Retinal pigment epithelial cell (primary cell): ENCODE results near the gene GSDMA.

Source experiments
- DNase-seq: peaks from one replicate; pipeline ENCODE4 v3.0.0-alpha.2; 2010; ENCODE audit warnings: low read depth
- H3K4me3 ChIP-seq: 2 replicates; pipeline ENCODE4 v1.5.1; 2011; ENCODE audit warnings: mild to moderate bottlenecking, low read length, control low read depth, moderate library complexity
- TF ChIP-seq, protein P1 (sequence below): conservative IDR thresholded peaks from 2 replicates; pipeline ENCODE4 v1.5.1; 2011; ENCODE audit warnings: low read depth, low read length, control low read depth, inconsistent platforms

GSDMA gene

DNA sequence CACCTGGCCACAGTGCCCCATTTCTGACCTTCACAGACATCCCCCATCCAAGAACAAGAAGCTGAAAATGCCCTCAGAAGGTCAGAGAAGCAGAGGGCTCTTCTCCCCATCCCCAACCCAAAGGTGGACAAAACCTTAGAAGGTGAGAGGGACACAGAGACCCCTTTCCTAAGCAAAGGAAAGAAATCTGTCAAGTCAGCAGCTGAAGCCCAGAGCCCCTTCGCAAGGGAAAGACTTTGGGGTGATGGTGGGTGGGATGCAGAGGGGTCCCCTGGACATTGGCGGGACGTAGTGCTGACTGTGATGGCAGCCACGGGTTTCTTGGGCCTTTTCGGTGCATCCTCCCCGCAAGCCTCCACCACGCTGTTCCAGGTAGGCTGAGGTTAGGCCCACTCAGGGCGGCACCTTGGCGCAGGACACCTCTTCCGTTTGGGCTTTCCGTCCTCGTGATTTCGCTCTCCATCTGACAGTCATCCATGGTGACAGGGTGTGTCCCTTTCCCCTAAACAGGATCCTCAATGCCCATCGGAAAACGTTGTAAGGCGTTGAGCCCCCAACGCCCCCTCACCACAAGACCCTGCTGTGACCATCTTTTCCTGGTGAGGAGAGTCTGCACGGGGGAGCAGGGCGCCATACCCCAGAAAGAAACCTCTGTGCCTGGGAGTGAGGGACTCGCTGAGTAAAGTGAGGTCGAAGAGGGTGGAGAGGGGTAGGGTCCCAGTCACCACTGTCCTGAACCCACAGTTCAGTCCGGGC lies 10.7 kb upstream of the GSDMA start:
- H3K4me3 ChIP-seq: peak overlapping the region; percentile 43
- no peak for DNase-seq
- TF ChIP-seq, protein P1, sequence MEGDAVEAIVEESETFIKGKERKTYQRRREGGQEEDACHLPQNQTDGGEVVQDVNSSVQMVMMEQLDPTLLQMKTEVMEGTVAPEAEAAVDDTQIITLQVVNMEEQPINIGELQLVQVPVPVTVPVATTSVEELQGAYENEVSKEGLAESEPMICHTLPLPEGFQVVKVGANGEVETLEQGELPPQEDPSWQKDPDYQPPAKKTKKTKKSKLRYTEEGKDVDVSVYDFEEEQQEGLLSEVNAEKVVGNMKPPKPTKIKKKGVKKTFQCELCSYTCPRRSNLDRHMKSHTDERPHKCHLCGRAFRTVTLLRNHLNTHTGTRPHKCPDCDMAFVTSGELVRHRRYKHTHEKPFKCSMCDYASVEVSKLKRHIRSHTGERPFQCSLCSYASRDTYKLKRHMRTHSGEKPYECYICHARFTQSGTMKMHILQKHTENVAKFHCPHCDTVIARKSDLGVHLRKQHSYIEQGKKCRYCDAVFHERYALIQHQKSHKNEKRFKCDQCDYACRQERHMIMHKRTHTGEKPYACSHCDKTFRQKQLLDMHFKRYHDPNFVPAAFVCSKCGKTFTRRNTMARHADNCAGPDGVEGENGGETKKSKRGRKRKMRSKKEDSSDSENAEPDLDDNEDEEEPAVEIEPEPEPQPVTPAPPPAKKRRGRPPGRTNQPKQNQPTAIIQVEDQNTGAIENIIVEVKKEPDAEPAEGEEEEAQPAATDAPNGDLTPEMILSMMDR: no peak

DNA sequence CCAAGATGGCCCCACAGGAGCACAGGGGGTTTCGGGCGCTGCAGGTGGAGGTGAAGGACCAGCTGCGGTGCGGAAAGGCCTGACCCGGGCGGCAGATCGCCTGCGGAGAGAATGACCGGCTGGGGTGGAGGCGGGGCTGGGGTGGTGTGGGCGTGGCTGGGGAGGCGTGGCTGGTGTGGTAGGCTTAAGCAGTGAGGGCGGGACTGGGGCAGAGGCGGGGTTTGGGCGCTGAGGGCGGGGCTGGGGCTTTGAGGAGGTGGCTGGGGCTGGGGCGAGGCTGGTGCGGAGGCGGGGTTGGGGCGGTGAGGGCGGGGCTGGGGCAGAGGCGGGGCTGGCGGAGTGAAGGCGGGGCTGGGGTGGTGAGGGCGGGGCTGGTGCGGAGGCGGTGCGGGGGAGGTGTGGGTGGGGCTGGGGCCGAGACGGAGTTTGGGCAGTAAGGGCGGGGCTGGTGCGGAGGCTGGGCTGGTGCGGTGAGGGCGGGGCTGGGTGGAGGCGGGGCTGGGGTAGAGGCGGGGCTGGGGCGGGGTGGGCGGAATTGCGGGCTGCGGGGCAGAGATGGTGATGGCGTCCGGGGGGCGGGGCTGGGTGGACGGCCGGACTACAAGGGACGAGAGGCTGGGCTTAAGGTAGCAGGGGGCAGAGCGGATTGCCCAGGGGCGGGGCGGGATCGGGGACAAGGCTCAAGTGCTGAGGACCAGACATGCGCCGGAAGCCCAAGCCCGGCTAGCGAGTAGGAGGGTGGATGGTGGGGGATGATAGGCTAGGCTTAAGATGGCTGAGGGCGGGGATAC lies 9.9 kb upstream of the GSDMA start:
- peak; percentile 79 for DNase-seq
- H3K4me3 ChIP-seq: peak overlapping the region; percentile 45

GRCh38 chr17:39953471-39953888 lies 9.3 kb upstream of the GSDMA start:
- TF ChIP-seq, protein P1: no peak
- no peak for DNase-seq
- peak overlapping the region; percentile 45 for H3K4me3 ChIP-seq

More for the DNA sequence above, 9.9 kb upstream of the GSDMA start:
- TF ChIP-seq, protein P1: no peak

GRCh38 chr17:39954876-39955275 lies 7.9 kb upstream of the GSDMA start:
- TF ChIP-seq, protein P1: no peak
- DNase-seq: no peak
- H3K4me3 ChIP-seq: no peak overlapping the region

DNA sequence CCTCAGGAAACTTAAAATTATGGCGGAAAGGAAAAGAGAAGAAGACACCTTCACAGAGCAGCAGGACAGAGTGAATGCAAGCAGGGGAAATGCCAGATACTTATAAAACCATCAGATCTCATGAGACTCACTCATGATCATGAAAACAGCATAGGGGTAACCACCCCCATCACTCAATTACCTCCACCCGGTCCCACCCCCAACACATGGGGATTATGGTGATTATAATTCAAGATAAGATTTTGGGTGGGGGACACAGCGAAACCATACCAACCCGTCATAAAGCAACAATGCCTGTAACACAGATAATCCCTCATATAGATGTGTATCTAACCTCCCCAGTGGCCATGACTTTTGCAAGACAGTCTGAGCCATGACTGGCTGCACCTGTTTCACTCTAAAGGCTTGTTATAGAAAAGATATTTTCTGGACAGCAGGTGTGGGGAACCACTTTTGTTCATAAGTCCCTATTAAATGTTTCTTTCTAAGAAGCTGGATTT lies 7.0 kb upstream of the GSDMA start:
- no peak overlapping the region for H3K4me3 ChIP-seq
- TF ChIP-seq, protein P1: no peak
- DNase-seq: no peak

- no peak for DNase-seq
- no peak overlapping the region for H3K4me3 ChIP-seq
- TF ChIP-seq, protein P1: no peak
These were observed 2.2 kb upstream of the GSDMA start for GRCh38 chr17:39960524-39961041.
